GM21576 (cell line): ENCODE measurements around the gene CFAP73.

Experiments used
- ATAC-seq: cut with Tn5 transposase; IDR thresholded peaks from one replicate; pipeline ENCODE4 v1.9.1; 2021; ENCODE audit warnings: mild to moderate bottlenecking, moderate library complexity; ENCODE audit not compliant: unreplicated experiment

CFAP73 gene

GRCh38 chr12:113119980-113120669 lies 29.4 kb upstream of the CFAP73 start:
- ATAC-seq: no peak

DNA sequence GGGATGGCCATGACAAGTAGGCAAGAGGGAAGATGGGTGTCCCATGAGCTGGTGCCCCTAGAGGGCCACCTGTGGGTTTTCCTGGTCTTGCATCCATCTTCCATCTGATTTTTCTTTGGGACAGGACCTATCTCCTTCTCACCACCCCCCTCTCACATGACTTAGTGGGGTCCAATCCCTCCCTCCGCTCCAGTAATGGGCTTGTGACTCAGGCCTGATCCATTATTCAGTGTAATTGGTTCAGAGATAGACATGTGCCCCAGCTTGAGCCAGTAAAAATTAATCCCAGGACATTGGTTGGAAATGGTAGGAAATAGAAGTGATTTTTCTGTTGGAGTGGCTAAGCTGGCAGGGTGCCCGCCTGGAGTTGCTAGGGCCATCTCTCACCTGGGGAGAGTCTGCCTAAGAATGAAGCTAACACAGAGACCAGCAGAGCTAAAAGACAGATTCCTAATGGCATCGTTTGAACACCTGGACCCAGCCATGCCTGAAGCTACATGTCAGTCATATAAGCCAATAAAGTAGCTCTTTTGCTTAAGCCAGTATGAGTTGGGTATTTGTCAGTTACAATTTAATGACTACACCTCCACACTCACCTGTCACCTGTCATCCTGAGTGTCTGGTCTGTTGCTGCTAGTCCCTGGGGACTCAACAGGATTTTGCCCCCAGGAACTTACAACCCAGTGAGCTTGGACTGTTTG lies 28.7 kb upstream of the CFAP73 start:
- ATAC-seq: no peak

DNA sequence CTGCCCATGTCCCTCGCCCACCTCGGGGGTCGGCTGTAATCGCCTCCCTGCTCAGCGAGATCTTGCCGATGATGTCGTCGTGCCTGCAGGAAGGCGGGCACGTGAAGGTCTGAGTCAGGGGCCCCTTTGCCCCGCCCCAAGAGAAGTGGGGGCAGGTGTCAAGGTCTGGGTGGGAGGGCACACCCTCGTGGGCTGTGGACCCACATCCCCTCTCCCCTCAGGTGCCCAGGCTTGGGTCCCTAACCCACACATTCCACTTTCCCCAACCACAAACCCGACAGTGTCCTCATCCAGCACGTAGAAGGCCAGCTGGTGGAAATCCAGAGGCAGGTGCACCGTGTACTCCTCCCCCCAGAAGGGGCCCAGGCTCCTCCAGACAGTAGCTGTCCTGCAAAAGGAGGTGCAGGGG lies 21.7 kb upstream of the CFAP73 start:
- no peak for ATAC-seq

DNA sequence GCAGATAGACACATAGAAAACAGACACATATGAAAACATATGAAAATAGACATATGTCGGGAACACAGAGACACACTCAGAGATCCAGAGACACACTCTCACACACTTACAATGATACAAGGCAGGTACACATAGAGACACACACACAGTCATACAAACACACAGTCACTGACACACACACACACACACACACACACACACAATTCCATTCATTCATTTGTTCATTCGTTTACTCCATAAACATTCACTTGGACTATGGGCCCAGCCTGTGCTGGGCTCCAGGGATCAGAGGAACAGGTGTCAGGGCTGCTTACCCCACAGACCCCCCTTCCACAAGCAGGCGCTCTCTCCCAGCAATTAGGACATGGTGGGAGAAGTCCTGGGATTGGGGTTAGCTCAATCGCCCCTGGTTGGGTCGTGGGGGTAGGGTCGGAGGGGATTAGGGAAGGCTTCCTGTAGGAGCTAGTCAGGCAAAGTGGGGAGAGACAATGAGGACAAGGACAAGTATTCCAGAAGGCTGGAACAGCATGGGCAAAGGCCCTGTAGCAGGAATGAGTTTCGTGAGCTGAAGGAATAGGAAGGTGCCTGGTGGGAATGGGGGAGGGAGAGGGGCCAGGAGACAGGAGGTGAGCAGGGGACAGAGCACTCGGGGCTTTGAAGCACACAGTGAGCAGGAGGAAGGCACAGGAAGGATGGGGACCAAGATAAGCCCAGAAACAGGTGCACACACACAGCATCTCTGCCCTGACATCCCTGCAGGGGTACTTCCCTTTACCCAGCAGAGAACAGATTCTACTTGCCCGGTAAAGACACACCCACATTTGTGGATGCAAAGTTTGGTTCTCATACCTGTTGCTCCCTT lies 20.5 kb upstream of the CFAP73 start:
- no peak for ATAC-seq

- no peak for ATAC-seq
Measured at GRCh38 chr12:113129664-113130456, 19.7 kb upstream of the CFAP73 start.

DNA sequence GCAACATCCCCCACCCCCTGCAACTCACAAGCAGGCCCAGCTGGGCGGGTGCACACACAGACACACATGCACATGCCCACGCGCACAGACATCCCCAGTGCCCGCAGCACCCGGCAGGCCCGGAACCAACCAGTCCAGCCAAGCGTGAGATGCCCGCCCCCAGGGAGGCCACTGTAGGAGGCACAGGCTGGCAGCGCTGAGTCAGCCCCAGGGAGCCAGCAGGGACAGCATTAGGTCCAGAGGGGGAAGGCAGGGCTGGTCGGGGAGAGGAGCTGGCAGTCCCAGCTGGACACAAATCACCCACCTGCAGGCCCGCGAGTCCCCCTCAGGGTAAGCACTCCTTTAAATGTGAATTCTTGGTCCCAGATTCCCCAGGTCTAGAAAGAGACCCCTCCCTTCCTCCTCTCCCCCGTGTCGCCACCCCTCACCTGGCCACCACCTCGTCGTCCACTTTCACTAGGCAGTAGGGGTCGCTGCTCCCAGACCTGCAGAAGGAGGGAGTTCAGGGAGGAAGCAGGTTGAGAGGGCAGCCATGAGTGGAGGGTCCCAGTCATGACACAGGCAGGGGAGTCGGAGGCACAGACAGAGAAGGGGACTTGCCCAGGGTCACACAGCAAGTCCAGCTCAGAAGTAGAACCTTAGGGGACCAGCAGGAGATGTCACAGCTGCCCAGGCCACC lies 18.9 kb upstream of the CFAP73 start:
- no peak for ATAC-seq

GRCh38 chr12:113131556-113131955 lies 18.0 kb upstream of the CFAP73 start:
- no peak for ATAC-seq

DNA sequence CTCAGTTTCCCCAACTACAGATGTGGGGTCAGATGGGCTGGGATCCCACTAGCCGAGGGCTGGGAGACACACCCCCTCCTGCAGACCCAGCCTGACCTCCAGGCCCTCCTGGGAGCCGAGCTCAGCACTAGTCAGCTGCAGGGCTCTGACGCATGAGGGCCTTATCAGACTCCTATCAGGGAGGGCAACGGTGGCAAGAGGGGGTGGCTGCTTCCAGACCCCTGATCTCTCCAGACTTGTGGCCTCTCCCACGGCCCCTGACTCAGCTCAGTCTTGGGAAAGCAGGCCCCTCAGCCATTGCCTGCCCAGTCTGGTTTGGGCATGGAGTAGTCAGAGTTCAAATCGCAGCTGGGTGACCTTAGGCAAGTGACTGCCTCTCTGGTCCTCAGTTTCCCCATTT lies 16.5 kb upstream of the CFAP73 start:
- ATAC-seq: no peak

GRCh38 chr12:113133666-113134065 lies 15.9 kb upstream of the CFAP73 start:
- no peak for ATAC-seq

DNA sequence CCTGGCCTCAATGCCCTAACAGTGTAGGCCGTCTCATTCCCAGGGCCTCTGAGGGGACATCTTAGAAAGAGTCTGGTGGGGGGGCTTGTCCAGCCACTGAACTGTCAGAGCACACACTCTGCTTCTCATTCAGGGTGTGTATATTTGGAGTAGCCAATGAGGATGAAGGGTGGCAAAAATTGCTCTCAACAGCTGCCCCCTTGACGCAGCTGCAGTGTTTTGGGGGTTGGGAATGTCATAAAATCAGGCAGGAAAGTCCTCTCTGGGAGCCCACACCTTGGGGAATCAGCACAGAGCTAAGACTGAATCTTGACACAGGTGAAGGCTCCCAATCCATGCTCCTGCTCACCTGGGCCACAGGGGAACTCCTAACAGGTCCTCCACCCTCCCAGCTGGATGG lies 15.5 kb upstream of the CFAP73 start:
- ATAC-seq: no peak

DNA sequence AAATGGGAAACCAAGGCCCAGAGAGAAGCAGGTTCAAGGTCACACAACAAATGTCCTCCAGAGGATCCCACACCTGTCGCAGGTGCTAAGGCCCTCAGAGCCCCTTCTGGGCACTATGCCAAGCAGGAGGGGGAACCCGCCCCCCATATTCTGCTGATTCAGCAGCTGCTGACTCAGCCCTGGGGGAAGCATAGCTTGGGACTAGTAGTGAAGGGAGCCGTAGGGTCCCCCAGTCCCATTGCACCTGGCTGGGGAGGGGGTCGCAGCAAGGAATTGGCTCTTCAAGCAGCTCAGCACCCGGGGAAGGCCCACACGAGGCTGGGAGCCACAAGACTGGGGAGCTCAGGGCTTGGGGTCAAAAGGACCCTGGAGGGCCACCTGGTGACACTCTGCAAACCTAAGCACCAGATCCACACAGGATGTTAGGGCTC lies 15.0 kb upstream of the CFAP73 start:
- ATAC-seq: no peak

DNA sequence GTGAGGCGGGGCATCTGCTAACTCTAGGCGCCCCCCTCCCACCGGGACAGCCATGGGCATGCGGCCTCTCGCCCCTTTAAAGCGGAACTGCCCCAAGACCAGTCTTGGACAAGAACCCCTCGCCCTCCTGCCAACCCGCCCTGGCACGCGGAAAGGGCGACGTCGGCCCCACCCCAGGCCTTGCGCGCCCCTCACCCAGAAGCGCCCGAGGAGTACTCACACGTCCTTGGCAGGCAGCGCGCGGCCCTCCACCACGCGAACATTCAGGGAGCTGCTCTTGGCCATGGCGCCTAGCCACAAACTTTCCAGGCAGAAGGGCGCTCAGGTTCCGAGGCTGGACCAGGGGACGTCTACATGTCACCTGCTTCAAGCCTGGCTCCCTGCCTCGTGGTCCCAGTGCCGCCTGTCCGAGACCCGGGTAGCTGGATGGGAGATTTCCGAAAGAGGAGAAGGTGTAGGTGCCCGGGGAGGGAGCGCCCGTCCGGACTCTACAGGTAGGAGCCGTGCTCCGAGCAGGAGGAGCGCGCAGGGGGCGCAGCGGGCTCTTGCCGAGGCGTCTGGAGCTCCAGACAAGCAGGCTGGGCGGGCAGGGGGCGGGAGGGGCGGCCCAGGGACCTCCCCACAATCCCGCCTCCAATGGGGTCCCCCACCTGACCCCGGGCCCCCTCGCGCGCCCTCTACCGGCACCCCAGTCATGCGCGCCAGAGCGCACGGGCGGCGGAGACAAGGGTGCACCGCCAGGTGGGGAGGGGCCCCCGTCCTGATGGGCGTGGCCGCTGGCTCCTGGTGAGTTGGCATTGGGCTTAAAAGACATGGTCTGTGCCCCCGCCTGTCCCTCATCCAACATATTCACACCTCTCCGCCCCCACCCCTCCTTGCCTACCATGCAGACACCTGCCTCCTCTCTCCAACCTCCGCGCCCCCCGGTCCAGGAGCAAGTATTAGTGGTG lies 14.1 kb upstream of the CFAP73 start, which contains the start of gene RASAL1:
TSS of gene RASAL1 (minus strand) at position 584 of the 950 bp plus-strand sequence. CDS start at position 285, 299 bp downstream.
- no peak for ATAC-seq

- no peak for ATAC-seq
Measured at GRCh38 chr12:113136128-113136989, 13.2 kb upstream of the CFAP73 start.

DNA sequence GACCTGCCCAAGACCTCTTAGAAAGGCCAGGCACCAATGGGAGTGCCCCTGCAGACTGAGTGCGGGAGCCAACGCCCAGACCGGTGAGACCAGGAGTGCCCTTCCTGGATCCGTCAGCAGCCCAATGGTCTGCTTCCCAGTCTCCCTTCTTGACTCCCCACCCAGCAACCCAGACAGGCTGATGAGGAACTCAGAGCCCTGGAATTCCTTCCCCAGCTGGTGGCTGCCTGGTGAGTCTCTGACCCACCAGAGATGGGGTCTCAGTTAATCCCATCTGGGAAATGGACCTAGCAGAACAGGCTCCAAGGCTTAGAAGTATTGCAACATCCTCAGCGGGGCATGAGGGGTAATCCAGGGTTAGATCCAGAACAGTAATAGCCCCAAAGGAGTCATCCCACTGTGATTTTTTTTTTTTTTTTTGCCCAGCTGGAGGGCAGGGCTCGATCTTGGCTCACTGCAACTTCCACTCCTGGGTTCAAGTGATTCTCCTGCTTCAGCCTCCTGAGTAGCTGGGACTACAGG lies 12.5 kb upstream of the CFAP73 start:
- no peak for ATAC-seq

DNA sequence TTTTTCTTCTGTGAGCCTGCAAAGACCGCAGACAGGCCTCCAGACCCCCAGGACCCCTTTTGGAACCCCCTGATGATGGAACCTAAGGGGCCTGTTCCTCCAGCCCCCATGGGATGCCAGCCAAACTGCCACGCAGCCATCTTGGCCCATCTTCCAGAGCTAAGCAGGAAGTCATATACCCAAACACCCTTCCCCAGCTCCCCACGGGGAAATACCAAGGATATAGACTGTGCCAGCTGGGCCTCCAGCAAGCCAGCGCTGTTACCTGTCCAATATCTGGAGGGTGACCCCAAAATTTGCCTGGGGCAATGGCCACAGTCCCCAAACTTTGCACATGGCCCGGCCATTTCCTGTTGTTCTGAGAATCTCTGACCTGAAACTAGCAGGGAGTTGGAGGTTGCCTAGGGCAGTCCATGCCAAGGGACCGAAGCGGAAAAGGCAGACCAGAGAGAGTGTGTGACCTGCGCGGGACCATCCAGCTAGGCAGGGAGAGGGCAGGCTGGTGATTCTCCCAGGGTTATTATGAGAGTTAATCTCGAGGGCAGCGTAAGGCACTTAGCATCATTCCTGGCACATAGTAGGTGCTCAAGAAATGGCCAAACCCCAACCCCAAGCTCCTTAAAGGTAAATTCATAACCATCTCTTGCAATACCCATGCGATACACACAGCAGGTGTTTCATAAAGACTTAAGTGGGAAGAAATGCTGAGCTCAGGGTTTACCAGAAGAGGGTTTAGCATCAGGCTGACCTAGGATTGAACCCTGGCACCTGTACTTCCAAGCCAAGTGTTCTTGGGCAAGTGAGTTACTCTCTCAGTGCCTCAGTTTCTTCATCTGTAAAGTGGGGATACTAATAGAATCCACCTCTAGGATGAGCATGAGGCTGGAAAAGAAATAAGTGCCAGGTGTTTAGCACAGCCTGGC lies 11.4 kb upstream of the CFAP73 start:
- no peak for ATAC-seq

GRCh38 chr12:113138826-113139225 lies 10.7 kb upstream of the CFAP73 start:
- no peak for ATAC-seq

DNA sequence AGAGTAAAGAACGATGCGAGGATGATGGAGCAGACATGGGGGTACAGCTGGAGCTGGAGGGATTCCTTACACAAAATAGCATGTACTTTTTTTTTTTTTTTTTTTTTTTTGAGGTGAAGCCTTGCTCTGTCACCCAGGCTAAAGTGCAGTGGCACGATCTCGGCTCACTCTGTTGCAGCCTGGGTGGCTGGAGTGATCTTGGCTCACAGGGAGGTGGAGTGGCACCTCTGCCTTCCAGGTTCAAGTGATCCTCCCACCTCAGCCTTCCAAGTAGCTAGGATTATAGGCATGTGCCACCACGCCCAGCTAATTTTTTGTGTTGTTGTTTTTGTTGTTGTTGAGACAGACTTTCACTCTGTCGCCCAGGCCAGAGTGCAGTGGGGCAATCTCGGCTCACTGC lies 8.8 kb upstream of the CFAP73 start:
- ATAC-seq: no peak
